Naive B cell (primary cell): ENCODE results near the gene SPTBN5. TPM values are rescaled to one million over a fixed set of nuclear protein-coding genes. Genes with fewer than 3 reads are reported as not detected.

Source experiments
- ATAC-seq, 2 donors: fragments of 150-1000 bp; cut with Tn5 transposase; 2 replicates each; pipeline ENCODE4 v1.10.0; 2021; ENCODE audit warnings: low read depth in 2 of 2, mild to moderate bottlenecking in 2 of 2, moderate library complexity in 2 of 2
- DNase-seq: peaks from one replicate; pipeline ENCODE4 v3.0.0; 2022
- H3K27ac Mint-ChIP-seq, 6 donors: one replicate each; pipeline ENCODE4 v1.8.0; 2020 to 2022; ENCODE audit warnings: mild to moderate bottlenecking in 6 of 6, mixed read lengths in 6 of 6, moderate library complexity in 5 of 6, inconsistent platforms in 2 of 6
- H3K27me3 Mint-ChIP-seq, 3 donors: one replicate each; pipeline ENCODE4 v1.8.0; 2021 to 2022; ENCODE audit warnings: mixed read lengths in 3 of 3, mild to moderate bottlenecking in 1 of 3
- H3K36me3 Mint-ChIP-seq, 2 donors: one replicate each; pipeline ENCODE4 v1.8.0; 2020 to 2022; ENCODE audit warnings: mixed read lengths in 2 of 2, inconsistent platforms in 1 of 2, mild to moderate bottlenecking in 1 of 2
- H3K4me1 Mint-ChIP-seq, 3 donors: one replicate each; pipeline ENCODE4 v1.8.0; 2020 to 2022; ENCODE audit warnings: mixed read lengths in 3 of 3, inconsistent platforms in 1 of 3, mild to moderate bottlenecking in 1 of 3, moderate library complexity in 1 of 3
- H3K4me3 Mint-ChIP-seq, 8 donors: one replicate each; pipeline ENCODE4 v1.8.0; 2020 to 2022; ENCODE audit warnings: mild to moderate bottlenecking in 8 of 8, mixed read lengths in 8 of 8, moderate library complexity in 8 of 8, inconsistent platforms in 2 of 8
- H3K9me3 Mint-ChIP-seq, 7 donors: one replicate each; pipeline ENCODE4 v1.8.0; 2020 to 2022; ENCODE audit warnings: mixed read lengths in 7 of 7, mild to moderate bottlenecking in 5 of 7, inconsistent platforms in 2 of 7, moderate library complexity in 1 of 7
- polyA plus RNA-seq, 6 donors: library from polyadenylated mRNA; unstranded; fragments of 300-500 nt; fragmentation: Illumina TruSeq; gene quantifications; one replicate each; pipeline ENCODE4 v1.2.3, GENCODE V29; 2021; ENCODE audit warnings: low read depth in 6 of 6

The SPTBN5 gene
- polyA plus RNA-seq, 6 donors from 2014 or later: not detected

DNA sequence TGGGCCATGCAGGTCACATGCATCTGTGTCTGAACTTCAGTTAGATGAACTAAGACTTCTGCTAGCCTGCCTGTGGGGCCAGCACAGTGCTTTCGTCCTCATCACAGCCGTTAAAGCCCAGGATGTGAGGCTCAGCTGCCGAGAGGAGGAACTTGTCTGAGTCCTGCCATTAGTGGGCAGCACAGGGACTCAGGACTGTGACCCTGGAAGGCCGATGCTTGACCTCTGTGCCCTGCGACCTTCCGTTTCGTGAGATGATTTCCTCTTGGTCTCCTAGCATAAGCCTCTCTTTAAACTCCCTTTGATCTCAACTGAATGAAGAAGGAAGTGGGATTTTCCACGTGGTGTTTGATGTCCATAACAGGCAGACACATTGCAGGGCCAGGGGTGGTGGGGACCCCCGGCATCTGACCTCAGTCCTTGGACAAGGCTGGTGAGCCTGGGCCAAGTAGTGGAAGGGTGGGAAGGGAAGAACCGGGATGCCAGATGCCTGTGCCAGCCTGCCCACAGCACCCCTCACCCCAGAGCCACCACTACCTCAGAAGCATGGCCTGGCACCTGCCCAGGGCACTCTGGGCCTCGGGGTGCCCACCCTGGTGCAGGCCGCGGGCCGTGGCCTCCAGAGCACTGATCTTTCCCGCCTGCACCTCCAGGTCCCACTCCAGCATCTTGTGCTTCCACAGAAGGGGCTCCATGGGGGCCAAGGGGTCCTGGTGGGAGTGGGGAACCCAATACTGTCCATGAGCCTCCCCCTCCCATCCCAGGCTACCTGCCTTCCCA, 33.6 kb downstream of the SPTBN5 start:
- Mint-ChIP-seq H3K36me3 (no peaks in the 10 kb centered on the region), H3K27ac (peak overlapping the region in 1 of 6 donors; percentile 37), H3K4me1 (no peaks in the 10 kb centered on the region), H3K9me3 (no peaks in the 10 kb centered on the region), H3K4me3 (no peak overlapping the region), H3K27me3 (no peaks in the 10 kb centered on the region)
- no peak for ATAC-seq
- DNase-seq: no peak

DNA sequence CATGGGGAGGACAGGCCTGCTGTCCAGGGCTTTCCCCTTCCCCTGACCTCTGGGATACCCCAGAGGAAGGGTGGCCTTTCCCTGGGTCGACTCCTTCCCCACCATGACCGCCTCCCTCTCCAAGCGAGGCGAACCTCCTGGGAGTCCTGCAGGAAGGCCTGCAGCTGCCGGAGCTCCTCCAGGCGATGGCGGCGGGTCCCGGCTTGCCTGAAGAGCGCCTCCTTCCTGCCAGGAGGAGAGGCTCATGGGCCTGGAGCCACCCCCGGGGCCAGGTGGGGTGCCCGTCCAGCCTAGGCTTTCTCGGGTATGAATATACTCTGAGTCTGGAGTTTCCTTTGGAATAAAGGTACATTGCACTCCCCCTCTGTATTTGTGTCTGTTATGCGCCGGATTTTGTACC, 35.1 kb downstream of the SPTBN5 start:
- Mint-ChIP-seq H3K36me3 (no peaks in the 10 kb centered on the region), H3K9me3 (no peaks in the 10 kb centered on the region), H3K4me3 (no peak overlapping the region), H3K4me1 (no peaks in the 10 kb centered on the region), H3K27me3 (no peaks in the 10 kb centered on the region), H3K27ac (no peak overlapping the region)
- ATAC-seq (no peak), DNase-seq (no peak)

DNA sequence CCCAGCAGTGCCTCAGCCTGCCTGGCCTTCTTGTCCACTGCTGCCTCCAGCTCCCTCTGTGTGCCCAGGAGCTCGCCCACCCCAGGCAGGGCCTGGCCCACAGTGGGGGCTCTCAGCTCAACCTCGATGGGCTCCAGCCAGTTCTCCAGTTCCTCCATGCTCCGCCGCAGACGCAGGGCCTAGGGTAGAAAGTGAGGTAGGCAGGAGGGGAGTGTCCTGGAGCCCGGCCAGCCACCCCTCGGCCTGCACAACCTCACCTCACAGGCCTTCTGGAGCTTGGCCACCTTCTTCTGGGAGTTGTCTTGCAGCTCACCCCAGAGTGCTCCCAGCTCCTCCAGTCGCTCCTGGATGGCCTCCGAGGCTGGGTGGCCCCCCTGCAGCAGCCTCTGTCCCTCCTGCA, 36.5 kb downstream of the SPTBN5 start:
- Mint-ChIP-seq H3K27me3 (no peaks in the 10 kb centered on the region), H3K9me3 (no peaks in the 10 kb centered on the region), H3K36me3 (no peaks in the 10 kb centered on the region), H3K4me3 (no peak overlapping the region), H3K4me1 (no peaks in the 10 kb centered on the region), H3K27ac (no peak overlapping the region)
- ATAC-seq (no peak), DNase-seq (no peak)

DNA sequence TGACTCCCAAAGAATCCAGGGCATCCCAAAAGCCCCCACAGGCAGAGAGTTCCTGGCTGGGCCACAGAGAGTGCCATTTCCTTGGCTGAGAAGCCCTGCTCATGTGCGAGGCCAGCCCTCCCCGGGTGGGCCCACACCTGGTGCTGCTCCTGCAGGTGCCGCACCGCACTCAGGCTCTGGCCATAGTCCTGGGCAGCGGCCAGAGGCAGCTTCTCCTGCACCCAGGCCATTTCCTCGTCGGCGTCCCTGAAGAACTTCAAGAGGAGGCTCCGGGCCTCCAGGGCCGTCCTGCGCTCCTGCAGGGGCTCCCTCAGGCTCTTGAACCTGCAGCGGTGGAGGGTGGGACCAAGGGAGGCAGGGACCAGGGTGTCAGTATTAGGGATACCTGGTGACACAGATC, 37.1 kb downstream of the SPTBN5 start:
- H3K4me1 Mint-ChIP-seq: no peaks in the 10 kb centered on the region
- H3K4me3 Mint-ChIP-seq: no peak overlapping the region
- ATAC-seq: no peak
- H3K27ac Mint-ChIP-seq: peak overlapping the region in 1 of 6 donors; percentile 51
- H3K27me3 Mint-ChIP-seq: no peaks in the 10 kb centered on the region
- no peaks in the 10 kb centered on the region for H3K9me3 Mint-ChIP-seq
- DNase-seq: no peak
- H3K36me3 Mint-ChIP-seq: no peaks in the 10 kb centered on the region

DNA sequence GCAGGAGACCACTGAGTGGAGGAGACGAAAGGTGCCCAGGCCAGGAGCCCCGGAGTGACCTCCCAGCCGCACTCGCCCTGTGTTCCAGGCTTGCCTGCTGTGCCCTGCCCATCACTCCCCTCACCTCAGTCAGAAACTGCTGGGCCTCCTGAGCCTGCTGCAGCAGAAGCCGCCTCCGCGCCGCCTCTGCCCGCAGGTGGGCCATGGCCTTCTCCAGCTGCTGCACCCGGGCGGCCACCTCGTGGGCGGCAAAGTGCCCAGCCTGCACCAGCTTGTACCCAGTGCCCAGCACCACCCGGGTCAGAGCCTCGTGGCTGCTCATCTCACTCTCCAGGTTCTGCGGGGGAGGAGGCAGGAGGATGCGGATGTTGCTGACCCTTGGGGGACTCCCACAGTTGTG, 37.6 kb downstream of the SPTBN5 start:
- peaks cover under 1 to 1% (median under 1%) of the 10 kb centered on the region in 3 donors for H3K4me1 Mint-ChIP-seq
- H3K4me3 Mint-ChIP-seq: no peak overlapping the region
- H3K36me3 Mint-ChIP-seq: no peaks in the 10 kb centered on the region
- H3K9me3 Mint-ChIP-seq: no peaks in the 10 kb centered on the region
- DNase-seq: no peak
- H3K27ac Mint-ChIP-seq: no peak overlapping the region
- ATAC-seq: no peak
- peaks cover 0 to 2% (median 0%) of the 10 kb centered on the region in 3 donors for H3K27me3 Mint-ChIP-seq

DNA sequence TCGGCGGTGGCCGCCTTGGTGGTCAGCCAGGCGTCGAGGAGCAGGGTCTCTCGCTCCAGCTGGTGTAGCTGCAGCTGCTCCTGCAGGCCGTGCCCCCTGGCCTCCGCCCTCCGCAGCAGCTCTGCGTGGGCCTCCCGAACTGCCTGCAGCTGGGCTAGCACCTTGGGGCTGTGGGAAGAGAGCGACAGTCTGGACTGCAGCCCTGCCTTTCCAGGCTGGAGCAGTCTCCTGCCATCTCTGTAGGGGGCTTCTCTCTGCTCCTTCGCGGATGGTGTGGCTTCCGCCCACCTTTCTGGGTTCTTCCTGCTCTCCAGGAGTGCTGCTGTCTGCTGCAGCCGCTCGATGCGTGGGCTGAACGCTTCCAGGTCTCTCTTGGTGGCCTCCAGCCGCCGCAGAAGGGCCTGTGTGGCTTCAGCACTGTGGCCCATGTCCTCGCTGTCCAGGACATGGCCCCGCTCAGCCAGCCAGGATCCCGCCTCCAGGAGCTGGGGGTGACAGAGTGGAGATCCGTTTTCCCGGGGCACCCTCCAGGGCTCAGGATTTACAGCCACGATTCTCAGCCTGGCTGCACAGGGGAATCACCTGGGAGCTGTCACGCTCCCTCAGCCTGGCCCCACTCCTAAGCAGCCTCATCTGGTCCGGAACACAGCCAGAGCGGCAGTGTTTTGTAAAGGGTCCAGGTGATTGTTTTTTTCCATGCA, 38.4 kb downstream of the SPTBN5 start:
- Mint-ChIP-seq H3K9me3 (no peaks in the 10 kb centered on the region), H3K4me1 (peaks cover 5 to 9% (median 8%) of the 10 kb centered on the region in 3 donors), H3K4me3 (no peak overlapping the region), H3K27me3 (peaks cover 0 to 6% (median 0%) of the 10 kb centered on the region in 3 donors), H3K36me3 (no peaks in the 10 kb centered on the region), H3K27ac (no peak overlapping the region)
- ATAC-seq: no peak
- DNase-seq: no peak

DNA sequence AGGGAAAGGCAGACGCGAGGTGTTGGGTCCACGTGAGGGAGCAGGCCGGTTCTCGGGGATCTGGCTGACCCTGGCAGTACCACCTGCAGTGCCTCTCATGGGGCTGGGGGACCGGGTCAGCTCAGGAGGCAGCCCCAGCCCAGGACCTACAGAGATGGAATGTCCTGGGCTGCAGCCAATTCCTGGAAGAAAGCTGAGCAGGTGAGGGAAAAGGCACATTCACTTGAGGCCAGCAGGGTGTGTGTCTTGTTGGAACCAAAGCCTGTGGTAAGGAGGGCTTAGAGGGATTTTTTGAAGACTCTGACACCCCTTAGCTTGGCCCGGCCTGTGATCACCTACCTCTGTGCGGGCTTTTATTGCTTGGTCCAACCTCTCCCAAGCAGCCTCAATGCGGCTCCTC, 39.4 kb downstream of the SPTBN5 start:
- ATAC-seq (no peak), DNase-seq (no peak)
- no peaks in the 10 kb centered on the region for H3K36me3 Mint-ChIP-seq
- peaks cover 0 to 6% (median 0%) of the 10 kb centered on the region in 3 donors for H3K27me3 Mint-ChIP-seq
- H3K4me3 Mint-ChIP-seq: no peak overlapping the region
- H3K4me1 Mint-ChIP-seq: peaks cover 5 to 11% (median 8%) of the 10 kb centered on the region in 3 donors
- H3K9me3 Mint-ChIP-seq: no peaks in the 10 kb centered on the region
- H3K27ac Mint-ChIP-seq: no peak overlapping the region

DNA sequence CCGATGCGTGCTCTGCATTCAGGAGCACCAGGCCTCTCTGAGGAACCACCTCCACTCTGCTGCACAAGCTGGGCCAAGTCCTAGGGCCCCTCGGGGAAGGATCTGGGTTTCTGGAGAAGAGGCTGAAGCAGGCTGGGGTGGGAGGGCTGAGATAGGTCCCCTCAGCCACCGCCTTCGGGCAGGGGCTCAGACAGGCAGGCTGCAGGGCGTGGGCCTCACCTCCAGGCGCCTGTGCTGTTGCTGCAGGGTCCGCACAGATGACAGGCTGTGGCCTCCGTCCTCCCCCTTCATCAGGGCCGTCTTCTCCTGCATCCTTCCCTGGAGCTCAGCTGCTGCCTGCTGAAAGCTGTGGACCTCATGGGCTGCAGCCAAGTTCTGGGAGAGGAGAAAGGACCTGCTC, 40.0 kb downstream of the SPTBN5 start:
- no peak for DNase-seq
- Mint-ChIP-seq H3K9me3 (no peaks in the 10 kb centered on the region), H3K36me3 (no peaks in the 10 kb centered on the region), H3K27me3 (peaks cover 0 to 6% (median 0%) of the 10 kb centered on the region in 3 donors), H3K4me1 (peaks cover 5 to 11% (median 8%) of the 10 kb centered on the region in 3 donors), H3K4me3 (no peak overlapping the region), H3K27ac (no peak overlapping the region)
- ATAC-seq: no peak

DNA sequence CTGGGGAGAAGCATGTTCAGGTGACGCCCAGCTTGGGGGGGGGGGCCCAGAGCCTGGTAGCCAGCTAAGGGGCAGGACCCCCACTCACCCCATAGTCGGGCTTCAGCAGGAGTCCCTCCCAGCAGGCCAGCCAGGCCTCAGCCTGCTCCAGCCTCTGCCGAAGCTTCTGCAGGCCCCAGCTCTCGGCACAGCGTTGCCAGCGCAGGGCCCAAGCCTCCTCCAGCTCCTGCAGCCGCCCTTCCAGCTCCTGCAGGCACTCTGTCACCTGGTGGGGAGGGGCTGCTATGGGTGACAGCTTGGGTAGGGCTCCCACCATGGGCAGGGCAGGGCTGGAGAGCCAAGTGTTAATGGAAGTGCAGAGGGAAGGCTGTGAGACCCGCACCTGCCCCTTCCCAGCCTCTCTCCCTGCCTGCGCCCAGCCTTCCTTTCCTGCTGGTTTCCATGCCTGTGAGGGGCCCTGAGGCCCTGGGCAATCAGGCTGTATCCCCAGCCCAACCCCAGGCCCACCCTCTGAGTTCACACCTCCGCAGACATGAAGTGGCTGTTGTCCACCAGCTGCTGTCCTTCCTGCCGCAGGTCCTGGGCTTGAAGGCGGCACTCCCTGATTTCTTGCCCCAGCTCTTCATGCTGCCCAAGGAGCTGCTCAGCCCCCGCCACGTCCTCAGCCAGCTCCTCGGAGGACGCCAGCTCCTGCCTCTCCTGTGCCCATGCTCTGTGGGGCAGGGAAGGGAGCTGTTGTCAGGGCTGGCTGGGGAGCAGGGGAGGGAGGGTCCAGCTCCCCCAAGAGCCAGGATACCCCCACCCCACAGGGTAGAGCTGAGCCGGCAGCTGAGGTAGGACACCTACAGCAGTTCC, 40.9 kb downstream of the SPTBN5 start:
- Mint-ChIP-seq H3K27ac (no peak overlapping the region), H3K4me3 (no peak overlapping the region), H3K9me3 (no peaks in the 10 kb centered on the region), H3K36me3 (peaks cover 0 to 7% of the 10 kb centered on the region in 2 donors), H3K27me3 (peaks cover 0 to 6% (median 0%) of the 10 kb centered on the region in 3 donors), H3K4me1 (peaks cover 5 to 11% (median 8%) of the 10 kb centered on the region in 3 donors)
- DNase-seq (no peak), ATAC-seq (no peak)

DNA sequence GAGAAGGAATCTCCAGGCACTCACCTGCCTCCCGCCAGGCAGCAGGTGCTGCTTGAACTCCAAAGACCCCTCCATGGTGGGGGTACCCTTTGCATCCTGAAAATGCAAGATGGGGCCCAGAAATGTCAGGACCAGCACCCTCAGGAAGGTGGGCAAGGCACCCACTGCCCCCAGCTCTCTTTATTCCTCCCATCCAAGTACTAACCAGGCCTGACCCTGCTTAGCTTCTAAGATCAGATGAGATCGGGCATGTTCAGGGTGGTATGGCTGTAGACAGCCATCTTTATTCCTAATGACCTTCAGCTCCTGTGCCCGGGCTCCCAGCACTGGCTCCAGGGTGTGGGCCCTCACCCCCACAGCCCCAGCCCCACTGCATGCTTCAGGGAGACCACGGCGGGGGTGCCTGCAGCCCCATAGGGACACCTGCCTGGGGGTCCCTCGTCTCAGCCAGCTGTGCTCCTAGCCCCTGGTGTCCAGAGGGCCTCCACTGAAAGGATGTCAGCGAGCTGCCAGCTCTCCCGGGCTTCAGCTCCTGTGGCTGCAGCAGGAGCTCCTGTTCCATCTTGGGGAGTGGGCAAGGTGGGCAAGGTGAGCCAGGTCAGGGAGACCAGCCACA, 42.0 kb downstream of the SPTBN5 start:
- peaks cover 0 to 6% (median 0%) of the 10 kb centered on the region in 3 donors for H3K27me3 Mint-ChIP-seq
- DNase-seq (no peak), ATAC-seq (no peak)
- H3K9me3 Mint-ChIP-seq: no peaks in the 10 kb centered on the region
- H3K4me3 Mint-ChIP-seq: no peak overlapping the region
- peaks cover 5 to 11% (median 8%) of the 10 kb centered on the region in 3 donors for H3K4me1 Mint-ChIP-seq
- H3K27ac Mint-ChIP-seq: no peak overlapping the region
- H3K36me3 Mint-ChIP-seq: peaks cover 0 to 14% of the 10 kb centered on the region in 2 donors

DNA sequence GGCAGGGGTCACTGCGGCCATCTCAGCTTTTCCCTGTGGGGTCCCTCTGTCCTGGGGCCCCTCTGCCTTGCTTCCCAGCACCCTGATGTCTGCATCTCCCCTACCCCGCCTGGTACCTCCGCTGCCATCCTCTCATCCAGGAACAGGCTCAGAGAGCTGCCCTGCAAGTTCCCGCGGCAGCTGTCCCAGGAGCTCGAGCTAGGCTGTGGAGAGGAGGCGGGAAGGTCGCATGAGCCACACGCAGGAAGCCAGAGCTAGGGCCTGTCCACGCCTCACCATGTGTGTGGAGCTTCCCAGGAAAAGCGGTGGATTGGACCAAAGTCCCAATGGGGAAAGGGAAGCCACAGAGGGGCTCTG, 42.7 kb downstream of the SPTBN5 start:
- Mint-ChIP-seq H3K9me3 (no peaks in the 10 kb centered on the region), H3K27me3 (peaks cover 0 to 6% (median 0%) of the 10 kb centered on the region in 3 donors), H3K27ac (peak overlapping the region in 1 of 6 donors; percentile 47), H3K36me3 (peaks cover 0 to 14% of the 10 kb centered on the region in 2 donors), H3K4me3 (peak overlapping the region in 1 of 8 donors; percentile 47), H3K4me1 (peaks cover 5 to 11% (median 8%) of the 10 kb centered on the region in 3 donors)
- DNase-seq (no peak), ATAC-seq (no peak)

DNA sequence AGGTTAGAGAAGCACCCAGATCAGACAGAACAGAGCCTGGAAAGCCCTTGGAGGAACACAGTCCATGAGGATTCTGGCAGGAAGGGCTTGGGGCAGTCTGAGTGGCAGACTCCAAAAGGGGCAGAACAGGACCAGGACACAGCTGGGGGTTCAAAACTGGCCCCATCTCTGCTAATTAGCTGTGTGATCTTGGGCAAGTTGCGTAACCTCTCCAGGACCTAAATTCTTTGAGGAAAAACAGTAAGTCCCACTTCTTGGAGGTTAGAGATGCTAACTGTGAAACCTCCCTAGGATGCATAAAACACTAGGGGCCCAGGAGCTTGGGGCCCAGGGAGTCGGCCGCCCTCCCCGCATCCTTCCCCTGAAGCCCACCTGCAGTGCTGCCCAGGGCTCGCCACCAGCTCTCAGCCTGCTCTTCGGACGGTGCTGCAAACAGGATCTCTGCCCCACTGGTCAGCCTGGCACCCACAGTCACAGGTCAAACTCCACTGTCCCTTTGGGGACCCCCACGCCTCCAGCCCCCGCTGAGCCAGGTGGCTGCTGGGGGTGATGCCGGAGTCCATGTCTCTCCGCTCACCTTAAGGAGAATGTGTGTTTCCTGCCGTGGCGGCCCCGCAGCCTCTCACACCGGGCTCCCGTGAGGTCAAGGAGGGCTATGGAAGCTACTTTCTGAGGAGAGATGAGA, 43.2 kb downstream of the SPTBN5 start:
- H3K27me3 Mint-ChIP-seq: peaks cover 0 to 6% (median 0%) of the 10 kb centered on the region in 3 donors
- no peaks in the 10 kb centered on the region for H3K9me3 Mint-ChIP-seq
- no peak for ATAC-seq
- DNase-seq: no peak
- H3K36me3 Mint-ChIP-seq: peaks cover 0 to 14% of the 10 kb centered on the region in 2 donors
- H3K4me1 Mint-ChIP-seq: peaks cover 5 to 11% (median 8%) of the 10 kb centered on the region in 3 donors
- H3K27ac Mint-ChIP-seq: peak overlapping the region in 1 of 6 donors; percentile 77
- H3K4me3 Mint-ChIP-seq: no peak overlapping the region
